ENCODE results near the gene SAMD8.

DNA sequence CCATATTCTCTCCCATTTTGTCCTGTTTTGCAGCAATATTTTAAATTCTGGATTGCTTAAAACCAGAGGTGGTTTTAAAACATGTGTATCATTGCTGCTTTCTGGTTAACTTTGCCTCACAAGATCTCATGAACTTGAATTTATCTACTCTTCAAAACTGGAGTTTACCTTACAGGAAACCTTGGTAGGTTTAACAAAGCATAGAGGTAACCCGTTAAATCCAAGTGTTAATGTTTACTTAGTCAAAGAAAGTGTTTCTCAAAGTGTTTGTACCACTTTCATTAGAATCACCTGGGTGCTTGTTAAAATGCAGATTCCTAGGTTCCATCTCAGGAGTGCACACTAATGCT, 55.1 kb downstream of the SAMD8 start:
- TF ChIP-seq, protein P1, sequence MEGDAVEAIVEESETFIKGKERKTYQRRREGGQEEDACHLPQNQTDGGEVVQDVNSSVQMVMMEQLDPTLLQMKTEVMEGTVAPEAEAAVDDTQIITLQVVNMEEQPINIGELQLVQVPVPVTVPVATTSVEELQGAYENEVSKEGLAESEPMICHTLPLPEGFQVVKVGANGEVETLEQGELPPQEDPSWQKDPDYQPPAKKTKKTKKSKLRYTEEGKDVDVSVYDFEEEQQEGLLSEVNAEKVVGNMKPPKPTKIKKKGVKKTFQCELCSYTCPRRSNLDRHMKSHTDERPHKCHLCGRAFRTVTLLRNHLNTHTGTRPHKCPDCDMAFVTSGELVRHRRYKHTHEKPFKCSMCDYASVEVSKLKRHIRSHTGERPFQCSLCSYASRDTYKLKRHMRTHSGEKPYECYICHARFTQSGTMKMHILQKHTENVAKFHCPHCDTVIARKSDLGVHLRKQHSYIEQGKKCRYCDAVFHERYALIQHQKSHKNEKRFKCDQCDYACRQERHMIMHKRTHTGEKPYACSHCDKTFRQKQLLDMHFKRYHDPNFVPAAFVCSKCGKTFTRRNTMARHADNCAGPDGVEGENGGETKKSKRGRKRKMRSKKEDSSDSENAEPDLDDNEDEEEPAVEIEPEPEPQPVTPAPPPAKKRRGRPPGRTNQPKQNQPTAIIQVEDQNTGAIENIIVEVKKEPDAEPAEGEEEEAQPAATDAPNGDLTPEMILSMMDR (IDR thresholded peaks at IDR 0.05; ENCODE audit: insufficient read depth, low read length, poor library complexity, severe bottlenecking), result no peak
- no peak for TF ChIP-seq EZH2phosphoT487 (conservative IDR thresholded peaks at IDR 0.05; ENCODE audit: low read length)
